Astrocyte (in vitro differentiated cells and primary cell): ENCODE measurements around the gene OGT. TPM values are rescaled to one million over a fixed set of nuclear protein-coding genes. Genes with fewer than 3 reads are reported as not detected.

ENCODE experiments used
- DNase-seq: peaks from one replicate; pipeline ENCODE4 v3.0.0-alpha.2; 2010; ENCODE audit warnings: low read depth
- FAIRE-seq: peaks from 2 replicates; lab custom pipeline; 2011; peaks lifted over from hg19 to GRCh38; lab: Jason Lieb, UNC
- H2AFZ ChIP-seq: 2 replicates; pipeline ENCODE4 v1.6.0; 2012; ENCODE audit warnings: low read depth, low read length, inconsistent platforms
- H3K27ac ChIP-seq: 2 replicates; pipeline ENCODE4 v1.5.1; 2011; ENCODE audit warnings: low read depth, low read length, inconsistent platforms
- H3K27me3 ChIP-seq: 2 replicates; pipeline ENCODE4 v1.6.0; 2011; ENCODE audit warnings: low read length, inconsistent platforms; ENCODE audit not compliant: insufficient read depth
- H3K36me3 ChIP-seq: 2 replicates; pipeline ENCODE4 v1.5.1; 2011; ENCODE audit warnings: low read length, inconsistent platforms; ENCODE audit not compliant: insufficient read depth
- H3K4me1 ChIP-seq: 2 replicates; pipeline ENCODE4 v1.5.1; 2011; ENCODE audit warnings: low read length, inconsistent platforms; ENCODE audit not compliant: insufficient read depth
- H3K4me2 ChIP-seq: 2 replicates; pipeline ENCODE4 v1.6.0; 2012; ENCODE audit warnings: low read length, inconsistent platforms
- H3K4me3 ChIP-seq: 2 replicates; pipeline ENCODE4 v1.5.1; 2011; ENCODE audit warnings: low read depth, mild to moderate bottlenecking, low read length, inconsistent platforms; ENCODE audit not compliant: insufficient read depth
- H3K79me2 ChIP-seq: 2 replicates; pipeline ENCODE4 v1.6.0; 2012; ENCODE audit warnings: mild to moderate bottlenecking, low read length, inconsistent platforms; ENCODE audit not compliant: insufficient read depth
- H3K9ac ChIP-seq: 2 replicates; pipeline ENCODE4 v1.6.0; 2012; ENCODE audit warnings: mild to moderate bottlenecking, low read length, inconsistent platforms
- H3K9me3 ChIP-seq: 2 replicates; pipeline ENCODE4 v1.5.1; 2012; ENCODE audit warnings: low read depth, mild to moderate bottlenecking, low read length, inconsistent platforms; ENCODE audit not compliant: insufficient read depth
- H4K20me1 ChIP-seq: 2 replicates; pipeline ENCODE4 v1.6.0; 2012; ENCODE audit warnings: low read length, inconsistent platforms; ENCODE audit not compliant: insufficient read depth
- H3K27ac Mint-ChIP-seq: one replicate; pipeline ENCODE4 v1.8.0; 2021; ENCODE audit warnings: mild to moderate bottlenecking, mixed read lengths; ENCODE audit not compliant: unreplicated experiment
- H3K27me3 Mint-ChIP-seq: one replicate; pipeline ENCODE4 v1.8.0; 2021; ENCODE audit warnings: low read depth, mixed read lengths; ENCODE audit not compliant: unreplicated experiment
- H3K36me3 Mint-ChIP-seq: one replicate; pipeline ENCODE4 v1.8.0; 2021; ENCODE audit warnings: low read depth, mixed read lengths; ENCODE audit not compliant: unreplicated experiment
- H3K4me1 Mint-ChIP-seq: one replicate; pipeline ENCODE4 v1.8.0; 2021; ENCODE audit warnings: low read depth, mixed read lengths; ENCODE audit not compliant: unreplicated experiment
- H3K4me3 Mint-ChIP-seq: one replicate; pipeline ENCODE4 v1.8.0; 2021; ENCODE audit warnings: mild to moderate bottlenecking, moderate library complexity, mixed read lengths; ENCODE audit not compliant: unreplicated experiment
- H3K9me3 Mint-ChIP-seq: one replicate; pipeline ENCODE4 v1.8.0; 2021; ENCODE audit warnings: mild to moderate bottlenecking, mixed read lengths; ENCODE audit not compliant: unreplicated experiment
- EZH2 ChIP-seq: IDR thresholded peaks from 2 replicates; pipeline ENCODE4 v1.6.1; 2012; ENCODE audit warnings: mild to moderate bottlenecking, low read length, inconsistent platforms; ENCODE audit not compliant: insufficient read depth
- total RNA-seq: library from RNA; stranded (reverse); gene quantifications from 2 replicates; pipeline ENCODE4 v1.2.1, GENCODE V29; 2021
- TF ChIP-seq, protein P1 (sequence below): IDR thresholded peaks from 2 replicates; pipeline ENCODE4 v1.5.1; 2011; ENCODE audit warnings: low read depth, mild to moderate bottlenecking, inconsistent platforms, low read length, moderate library complexity; ENCODE audit not compliant: insufficient read depth

The OGT gene
- total RNA-seq, 1 donor from 2014 or later = 139 TPM

DNA sequence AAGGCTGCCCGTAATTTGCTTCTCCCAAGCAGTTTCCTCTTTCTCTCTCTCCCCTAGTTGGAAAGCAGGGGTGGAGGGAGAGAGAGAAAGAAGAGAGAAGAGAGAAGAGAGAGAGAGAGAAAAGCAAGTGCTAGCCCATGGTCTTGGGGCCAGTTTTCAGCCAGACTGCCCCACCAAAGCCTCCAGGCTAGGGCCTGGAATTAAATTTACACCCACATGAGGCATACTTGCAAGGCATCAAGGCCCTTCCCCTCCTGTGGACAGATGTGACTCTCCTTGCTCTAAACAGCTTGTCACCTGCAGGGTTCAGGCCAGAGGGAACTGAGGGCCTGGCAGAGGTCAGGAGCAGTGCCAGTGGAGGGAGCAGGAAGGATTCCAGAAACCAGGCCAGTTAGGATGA, 87.1 kb downstream of the OGT start:
- Histone ChIP-seq H3K4me1 (no peaks in the 10 kb centered on the region), H3K4me3 (no peak overlapping the region), H3K36me3 (no peaks in the 10 kb centered on the region), H3K4me2 (no peak overlapping the region), H3K79me2 (no peaks in the 10 kb centered on the region), H3K27ac (no peak overlapping the region), H2AFZ (no peak overlapping the region), H4K20me1 (no peaks in the 10 kb centered on the region), H3K27me3 (no peaks in the 10 kb centered on the region), H3K9me3 (no peaks in the 10 kb centered on the region), H3K9ac (no peak overlapping the region)
- FAIRE-seq (no peak), DNase-seq (no peak)
- Mint-ChIP-seq H3K27ac (no peak overlapping the region), H3K27me3 (no peaks in the 10 kb centered on the region), H3K9me3 (no peaks in the 10 kb centered on the region), H3K36me3 (peaks cover 5% of the 10 kb centered on the region), H3K4me1 (no peaks in the 10 kb centered on the region), H3K4me3 (no peak overlapping the region)
- TF ChIP-seq EZH2 = no peak
- TF ChIP-seq, protein P1, sequence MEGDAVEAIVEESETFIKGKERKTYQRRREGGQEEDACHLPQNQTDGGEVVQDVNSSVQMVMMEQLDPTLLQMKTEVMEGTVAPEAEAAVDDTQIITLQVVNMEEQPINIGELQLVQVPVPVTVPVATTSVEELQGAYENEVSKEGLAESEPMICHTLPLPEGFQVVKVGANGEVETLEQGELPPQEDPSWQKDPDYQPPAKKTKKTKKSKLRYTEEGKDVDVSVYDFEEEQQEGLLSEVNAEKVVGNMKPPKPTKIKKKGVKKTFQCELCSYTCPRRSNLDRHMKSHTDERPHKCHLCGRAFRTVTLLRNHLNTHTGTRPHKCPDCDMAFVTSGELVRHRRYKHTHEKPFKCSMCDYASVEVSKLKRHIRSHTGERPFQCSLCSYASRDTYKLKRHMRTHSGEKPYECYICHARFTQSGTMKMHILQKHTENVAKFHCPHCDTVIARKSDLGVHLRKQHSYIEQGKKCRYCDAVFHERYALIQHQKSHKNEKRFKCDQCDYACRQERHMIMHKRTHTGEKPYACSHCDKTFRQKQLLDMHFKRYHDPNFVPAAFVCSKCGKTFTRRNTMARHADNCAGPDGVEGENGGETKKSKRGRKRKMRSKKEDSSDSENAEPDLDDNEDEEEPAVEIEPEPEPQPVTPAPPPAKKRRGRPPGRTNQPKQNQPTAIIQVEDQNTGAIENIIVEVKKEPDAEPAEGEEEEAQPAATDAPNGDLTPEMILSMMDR = no peak

DNA sequence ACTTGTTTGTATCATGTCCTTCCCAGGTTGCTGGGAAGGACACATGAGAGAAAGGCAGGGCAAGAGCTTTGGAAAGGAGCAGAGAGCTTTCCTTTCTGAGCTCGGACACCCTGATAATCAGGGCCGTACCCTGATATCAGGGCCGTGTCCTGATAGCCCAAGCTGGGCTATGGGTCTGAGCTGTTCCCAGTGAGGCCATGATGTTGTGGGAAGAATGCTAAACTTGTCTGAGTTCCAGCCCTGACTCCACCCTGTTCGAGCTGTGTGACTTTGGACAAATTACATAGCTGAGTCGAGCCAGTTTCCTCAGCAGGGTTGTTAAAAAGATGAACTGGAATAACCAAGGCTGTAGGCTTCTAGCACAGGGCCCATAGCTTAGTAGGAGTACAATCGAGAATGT, 88.7 kb downstream of the OGT start:
- DNase-seq (no peak), FAIRE-seq (peak; percentile 29)
- H3K4me3 ChIP-seq = no peak overlapping the region
- H3K36me3 Mint-ChIP-seq = peaks cover 5% of the 10 kb centered on the region
- H3K36me3 ChIP-seq = no peaks in the 10 kb centered on the region
- H4K20me1 ChIP-seq = no peaks in the 10 kb centered on the region
- no peaks in the 10 kb centered on the region for H3K27me3 ChIP-seq
- H3K27ac Mint-ChIP-seq = no peak overlapping the region
- no peak overlapping the region for H3K4me3 Mint-ChIP-seq
- no peaks in the 10 kb centered on the region for H3K27me3 Mint-ChIP-seq
- H3K9ac ChIP-seq = no peak overlapping the region
- no peaks in the 10 kb centered on the region for H3K9me3 ChIP-seq
- no peaks in the 10 kb centered on the region for H3K9me3 Mint-ChIP-seq
- H2AFZ ChIP-seq = no peak overlapping the region
- H3K27ac ChIP-seq = no peak overlapping the region
- H3K4me1 ChIP-seq = no peaks in the 10 kb centered on the region
- H3K4me2 ChIP-seq = no peak overlapping the region
- no peaks in the 10 kb centered on the region for H3K4me1 Mint-ChIP-seq
- TF ChIP-seq, protein P1 = no peak
- TF ChIP-seq EZH2 = no peak
- no peaks in the 10 kb centered on the region for H3K79me2 ChIP-seq

DNA sequence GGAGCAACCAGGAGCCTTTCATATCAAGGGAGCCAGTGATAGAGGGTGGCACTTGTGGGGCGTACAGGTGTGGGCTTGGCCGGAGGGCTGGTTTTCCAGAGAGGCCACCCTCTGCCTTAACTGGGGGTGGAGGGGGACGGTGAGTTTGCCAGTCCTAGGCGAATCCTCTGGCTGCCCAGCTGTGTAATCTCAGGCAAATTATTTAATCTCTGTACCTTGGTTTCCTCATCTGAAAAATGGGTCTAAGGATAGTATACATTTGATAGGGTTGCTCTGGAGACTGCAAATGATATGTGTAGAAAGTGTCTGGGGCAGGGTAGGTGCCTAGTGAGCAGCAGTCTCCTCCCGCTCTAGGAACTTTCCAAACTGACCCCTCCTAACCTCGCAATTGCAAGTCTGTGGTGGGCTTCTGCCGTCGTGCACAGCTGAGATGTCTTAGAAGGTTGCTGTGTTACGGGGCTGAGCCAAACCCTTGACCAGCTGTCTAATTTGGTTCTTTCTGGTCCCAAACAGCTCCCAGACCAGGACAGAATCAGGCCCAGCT, 89.2 kb downstream of the OGT start:
- H3K9ac ChIP-seq = no peak overlapping the region
- DNase-seq = no peak
- no peak overlapping the region for H3K27ac ChIP-seq
- Mint-ChIP-seq H3K27ac (no peak overlapping the region), H3K9me3 (no peaks in the 10 kb centered on the region), H3K4me1 (no peaks in the 10 kb centered on the region), H3K27me3 (no peaks in the 10 kb centered on the region), H3K36me3 (peaks cover 5% of the 10 kb centered on the region), H3K4me3 (no peak overlapping the region)
- no peak overlapping the region for H3K4me2 ChIP-seq
- H3K27me3 ChIP-seq = no peaks in the 10 kb centered on the region
- no peaks in the 10 kb centered on the region for H3K79me2 ChIP-seq
- TF ChIP-seq, protein P1 = no peak
- no peak for TF ChIP-seq EZH2
- no peaks in the 10 kb centered on the region for H3K4me1 ChIP-seq
- no peaks in the 10 kb centered on the region for H3K9me3 ChIP-seq
- H2AFZ ChIP-seq = no peak overlapping the region
- H4K20me1 ChIP-seq = no peaks in the 10 kb centered on the region
- no peaks in the 10 kb centered on the region for H3K36me3 ChIP-seq
- no peak overlapping the region for H3K4me3 ChIP-seq
- FAIRE-seq = no peak
